Measurements from ENCODE around the gene PSMD9.
"Not testable (repeated sequence)": the region's sequence is repeated elsewhere in the genome, so short reads cannot be mapped to it uniquely, and the experiment has no call there.

The PSMD9 gene

DNA sequence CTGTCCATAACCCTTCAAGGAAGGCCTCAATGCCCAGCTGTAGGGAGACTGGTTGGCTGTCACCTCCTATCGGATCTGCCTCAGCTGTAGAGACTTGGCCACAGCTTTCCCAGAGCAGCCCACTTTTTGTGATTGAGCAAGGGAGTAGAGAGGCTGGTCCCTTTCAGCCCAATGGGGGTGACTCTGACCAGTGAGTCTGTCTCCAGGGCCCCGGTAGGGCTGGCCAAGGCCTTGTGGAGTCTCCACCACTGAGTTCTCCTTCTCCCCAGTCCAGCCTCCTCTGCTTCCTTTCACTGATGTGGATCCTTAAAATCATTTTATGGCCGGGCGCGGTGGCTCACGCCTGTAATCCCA, 15.4 kb upstream of the PSMD9 start:
- ChIA-PET POLR2A (no interaction called here), CTCF (interaction anchor here (1.1 to 1.6 kb wide), 3 partner anchors 10 to 52 kb away, joined by 3 read pairs; no protein-coding TSS in a partner anchor)
- no peak for DNase-seq (ENCODE audit: extremely low spot score)
- TF ChIP-seq CTCF (IDR thresholded peaks at IDR 0.05; ENCODE audit: control extremely low read depth, extremely low read depth, low read depth, missing control alignments): no peak

- no peak for DNase-seq (ENCODE audit: extremely low spot score)
- TF ChIP-seq CTCF (IDR thresholded peaks at IDR 0.05; ENCODE audit: control extremely low read depth, extremely low read depth, low read depth, missing control alignments): no peak
- ChIA-PET CTCF (interaction anchor here (1.1 to 1.3 kb wide), 2 partner anchors 9 to 51 kb away, joined by 3 read pairs; no protein-coding TSS in a partner anchor), POLR2A (no interaction called here)
Measured at GRCh38 chr12:121874071-121874470, 14.5 kb upstream of the PSMD9 start.

DNA sequence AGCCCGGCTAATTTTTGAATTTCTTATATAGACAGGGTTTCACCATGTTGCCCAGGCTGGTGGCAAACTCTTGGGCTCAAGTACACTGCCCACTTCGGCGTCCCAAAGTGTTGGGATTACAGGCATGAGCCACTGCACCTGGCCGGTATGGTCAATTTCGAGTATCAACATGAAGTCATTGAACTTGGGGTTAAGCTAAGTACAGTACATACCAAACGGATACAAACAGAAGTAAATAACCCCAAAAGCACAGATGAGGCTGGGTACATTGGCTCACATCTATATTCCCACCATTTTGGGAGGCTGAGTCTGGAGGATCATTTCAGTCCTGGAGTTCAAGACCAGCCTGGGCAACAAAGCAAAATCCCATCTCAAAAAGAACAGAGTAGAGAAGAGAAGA, 13.0 kb upstream of the PSMD9 start:
- DNase-seq (ENCODE audit: extremely low spot score): no peak
- ChIA-PET POLR2A (no interaction called here), CTCF (interaction anchor here (0.9 to 2.9 kb wide), 3 partner anchors 12 to 81 kb away, joined by 3 to 15 read pairs (median 4); partner anchors contain the start of gene PSMD9)
- TF ChIP-seq CTCF (IDR thresholded peaks at IDR 0.05; ENCODE audit: control extremely low read depth, extremely low read depth, low read depth, missing control alignments): no peak

- CTCF ChIA-PET: interaction anchor here (0.9 to 2.9 kb wide), 3 partner anchors 12 to 82 kb away, joined by 3 to 15 read pairs (median 4); partner anchors contain the start of gene PSMD9
- POLR2A ChIA-PET; DNase-seq (ENCODE audit: extremely low spot score): not testable (repeated sequence)
Measured at GRCh38 chr12:121876080-121876447, 12.5 kb upstream of the PSMD9 start.

DNA sequence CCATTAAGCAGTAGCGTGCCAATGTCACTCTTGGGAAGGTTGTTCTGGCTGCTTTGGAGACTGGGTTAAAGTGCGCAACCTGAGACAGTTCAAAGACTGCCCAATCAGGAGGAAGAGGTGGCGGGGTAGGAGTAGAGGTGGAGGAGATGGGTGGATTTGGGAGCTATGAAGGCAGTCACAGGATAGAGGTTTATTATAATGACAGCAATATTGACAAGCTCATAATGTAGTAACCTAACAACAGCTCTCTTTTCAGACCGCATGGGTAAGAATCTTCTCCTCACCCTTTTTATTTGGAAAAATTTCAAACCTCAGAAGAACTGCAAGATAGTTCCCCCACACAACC, 5.3 kb upstream of the PSMD9 start:
- CTCF ChIA-PET: interaction anchor here (0.6 to 1.0 kb wide), 2 partner anchors 10 to 89 kb away, joined by 3 to 8 read pairs; no protein-coding TSS in a partner anchor
- DNase-seq (ENCODE audit: extremely low spot score): no peak
- TF ChIP-seq CTCF (IDR thresholded peaks at IDR 0.05; ENCODE audit: control extremely low read depth, extremely low read depth, low read depth, missing control alignments): no peak
- POLR2A ChIA-PET: no interaction called here

- POLR2A ChIA-PET; DNase-seq (ENCODE audit: extremely low spot score): not testable (repeated sequence)
- CTCF ChIA-PET: interaction anchor here (0.9 kb wide), 1 partner anchor 31 kb away, joined by 3 read pairs; no protein-coding TSS in a partner anchor
Measured at GRCh38 chr12:121885129-121885528, 3.5 kb upstream of the PSMD9 start.

GRCh38 chr12:121888083-121888477, 510 bp upstream of the PSMD9 start:
- POLR2A ChIA-PET: interaction anchor here (0.8 to 1.2 kb wide), 3 partner anchors 28 to 94 kb away, joined by 3 to 4 read pairs (median 4); partner anchors contain the start of gene SETD1B
- CTCF ChIA-PET: interaction anchor here (0.9 to 7.8 kb wide), 23 partner anchors 8 to 189 kb away, joined by 3 to 102 read pairs (median 4); partner anchors contain the start of gene RHOF
- DNase-seq (ENCODE audit: extremely low spot score): no peak
- TF ChIP-seq CTCF (IDR thresholded peaks at IDR 0.05; ENCODE audit: control extremely low read depth, extremely low read depth, low read depth, missing control alignments): no peak

- DNase-seq (ENCODE audit: extremely low spot score): no peak
- TF ChIP-seq CTCF (IDR thresholded peaks at IDR 0.05; ENCODE audit: control extremely low read depth, extremely low read depth, low read depth, missing control alignments): no peak
- CTCF ChIA-PET: interaction anchor here (1.2 to 7.8 kb wide), 5 partner anchors 9 to 166 kb away, joined by 3 to 102 read pairs (median 4); partner anchors contain the start of gene RHOF
- POLR2A ChIA-PET: interaction anchor here (1.2 kb wide), 1 partner anchor 29 kb away, joined by 4 read pairs; no protein-coding TSS in a partner anchor
Measured at GRCh38 chr12:121889274-121889624, 659 bp downstream of the PSMD9 start.

GRCh38 chr12:121889661-121890060, 1.1 kb downstream of the PSMD9 start:
- DNase-seq (ENCODE audit: extremely low spot score); POLR2A ChIA-PET: not testable (repeated sequence)
- CTCF ChIA-PET: interaction anchor here (1.5 to 7.8 kb wide), 3 partner anchors 9 to 94 kb away, joined by 3 to 102 read pairs (median 4); partner anchors contain the start of gene RHOF

Measured in GM10248 (cell line).